ENCODE data around the gene OSMR. TPM values are rescaled to one million over a fixed set of nuclear protein-coding genes. Genes with fewer than 3 reads are reported as not detected.

The OSMR gene
- total and polyA plus RNA-seq, 2 experiments from 2014 or later: 37.3 to 52.5 TPM

DNA sequence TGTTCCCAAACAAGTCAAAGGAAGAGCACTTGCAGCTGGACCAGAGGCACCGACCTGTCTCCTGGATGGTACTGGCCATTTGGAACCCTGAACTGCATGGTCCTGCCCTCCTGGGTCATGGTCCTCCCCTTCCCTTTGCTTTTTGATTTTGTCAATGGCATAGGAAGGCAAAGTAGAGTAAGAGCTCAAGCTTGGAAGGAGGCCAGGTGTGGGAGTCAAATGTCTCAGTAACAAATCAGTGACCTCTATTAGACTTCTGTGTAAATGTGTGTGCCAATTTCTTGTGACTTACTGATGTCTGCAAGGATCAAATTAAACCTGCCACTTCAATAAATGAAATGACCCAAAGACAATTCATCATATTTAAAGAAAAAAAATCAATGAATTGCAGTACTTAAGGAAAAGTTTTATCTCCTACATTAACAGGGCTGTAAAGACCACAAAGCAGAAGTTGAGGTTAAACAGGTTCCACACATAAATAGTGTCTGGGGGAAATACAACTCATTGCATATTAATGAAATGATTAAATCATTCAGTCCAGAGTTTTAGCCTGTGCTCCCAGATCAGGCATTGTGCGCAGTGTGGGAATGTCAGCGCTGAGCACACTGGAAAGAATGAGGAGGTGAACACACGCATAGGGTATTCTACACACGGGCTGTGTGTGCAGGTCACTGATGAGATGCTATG is 32.7 kb downstream of the OSMR start:
- no peaks in the 10 kb centered on the region for H3K9me2 ChIP-seq (ENCODE audit: insufficient read depth)
- TF ChIP-seq EZH2phosphoT487 (IDR thresholded peaks at IDR 0.05; ENCODE audit: insufficient read depth, low read depth) (no peak), EZH2 (IDR thresholded peaks at IDR 0.05; ENCODE audit: insufficient read depth, poor library complexity, severe bottlenecking) (no peak)
- H2AFZ ChIP-seq: no peak overlapping the region
- in situ Hi-C loops (cut with MboI): no loop called here
- peaks cover 50% of the 10 kb centered on the region for H3K36me3 ChIP-seq (ENCODE audit: low read depth)
- peaks cover 87% of the 10 kb centered on the region for H3K79me2 ChIP-seq (ENCODE audit: insufficient read depth)
- peaks cover 20% of the 10 kb centered on the region for H3F3A ChIP-seq (ENCODE audit: insufficient read depth)
- no peak overlapping the region for H3K27ac ChIP-seq
- no peak for DNase-seq
- no peaks in the 10 kb centered on the region for H3K9me3 ChIP-seq (ENCODE audit: low read depth)
- 90 to 91% methylated on average over 5 of the region's 5 CpGs for WGBS, 2 experiments (ENCODE audit: low coverage in 1 of 2, low lambda C conversion rate in 2 of 2, missing lambda C conversion rate in 2 of 2)
- H3K4me3 ChIP-seq: no peak overlapping the region
- no peak overlapping the region for H3K4me2 ChIP-seq (ENCODE audit: unreplicated experiment)
- H3K4me1 ChIP-seq (ENCODE audit: insufficient read depth): peaks cover under 1% of the 10 kb centered on the region
- H3K9ac ChIP-seq: no peak overlapping the region
- no peaks in the 10 kb centered on the region for H4K20me1 ChIP-seq (ENCODE audit: insufficient read depth)
- H3K27me3 ChIP-seq (replicated peaks; ENCODE audit: insufficient read depth): no peaks in the 10 kb centered on the region

- WGBS, 2 experiments (ENCODE audit: low coverage in 1 of 2, low lambda C conversion rate in 2 of 2, missing lambda C conversion rate in 2 of 2): 98 to 100% methylated on average over 7 of the region's 7 CpGs
- Histone ChIP-seq H3K4me3 (no peak overlapping the region), H3K9me3 (ENCODE audit: low read depth) (no peaks in the 10 kb centered on the region), H2AFZ (no peak overlapping the region), H3K9ac (no peak overlapping the region), H3K9me2 (ENCODE audit: insufficient read depth) (no peaks in the 10 kb centered on the region), H3F3A (ENCODE audit: insufficient read depth) (peaks cover 16% of the 10 kb centered on the region), H3K4me1 (ENCODE audit: insufficient read depth) (no peaks in the 10 kb centered on the region), H3K36me3 (ENCODE audit: low read depth) (peaks cover 55% of the 10 kb centered on the region), H3K79me2 (ENCODE audit: insufficient read depth) (peaks cover 81% of the 10 kb centered on the region), H3K4me2 (ENCODE audit: unreplicated experiment) (no peak overlapping the region), H3K27me3 (replicated peaks; ENCODE audit: insufficient read depth) (no peaks in the 10 kb centered on the region), H3K27ac (no peak overlapping the region), H4K20me1 (ENCODE audit: insufficient read depth) (no peaks in the 10 kb centered on the region)
- in situ Hi-C loops (cut with MboI): no loop called here
- no peak for DNase-seq
- TF ChIP-seq EZH2 (IDR thresholded peaks at IDR 0.05; ENCODE audit: insufficient read depth, poor library complexity, severe bottlenecking) (no peak), EZH2phosphoT487 (IDR thresholded peaks at IDR 0.05; ENCODE audit: insufficient read depth, low read depth) (no peak)
Measured at GRCh38 chr5:38879078-38879460, 33.3 kb downstream of the OSMR start.

GRCh38 chr5:38883842-38884241 is 38.0 kb downstream of the OSMR start:
- TF ChIP-seq EZH2 (IDR thresholded peaks at IDR 0.05; ENCODE audit: insufficient read depth, poor library complexity, severe bottlenecking): no peak
- no peak for TF ChIP-seq EZH2phosphoT487 (IDR thresholded peaks at IDR 0.05; ENCODE audit: insufficient read depth, low read depth)
- DNase-seq: no peak
- Histone ChIP-seq H3K36me3 (ENCODE audit: low read depth) (peaks cover 74% of the 10 kb centered on the region), H3F3A (ENCODE audit: insufficient read depth) (no peaks in the 10 kb centered on the region), H3K27ac (no peak overlapping the region), H3K4me3 (no peak overlapping the region), H3K27me3 (replicated peaks; ENCODE audit: insufficient read depth) (no peaks in the 10 kb centered on the region), H3K9me2 (ENCODE audit: insufficient read depth) (no peaks in the 10 kb centered on the region), H3K9ac (no peak overlapping the region), H3K9me3 (ENCODE audit: low read depth) (no peaks in the 10 kb centered on the region), H3K79me2 (ENCODE audit: insufficient read depth) (peaks cover 34% of the 10 kb centered on the region), H2AFZ (no peak overlapping the region), H3K4me1 (ENCODE audit: insufficient read depth) (no peaks in the 10 kb centered on the region), H3K4me2 (ENCODE audit: unreplicated experiment) (no peak overlapping the region), H4K20me1 (ENCODE audit: insufficient read depth) (no peaks in the 10 kb centered on the region)
- in situ Hi-C loops (cut with MboI): no loop called here
- 96 to 97% methylated on average over 3 of the region's 3 CpGs for WGBS, 2 experiments (ENCODE audit: low coverage in 1 of 2, low lambda C conversion rate in 2 of 2, missing lambda C conversion rate in 2 of 2)

GRCh38 chr5:38885208-38885607 is 39.4 kb downstream of the OSMR start:
- WGBS, 2 experiments (ENCODE audit: low coverage in 1 of 2, low lambda C conversion rate in 2 of 2, missing lambda C conversion rate in 2 of 2): 97 to 100% methylated on average over 3 of the region's 3 CpGs
- Histone ChIP-seq H3F3A (ENCODE audit: insufficient read depth) (no peaks in the 10 kb centered on the region), H3K27ac (no peak overlapping the region), H3K9me2 (ENCODE audit: insufficient read depth) (no peaks in the 10 kb centered on the region), H3K4me3 (no peak overlapping the region), H2AFZ (no peak overlapping the region), H3K36me3 (ENCODE audit: low read depth) (peaks cover 81% of the 10 kb centered on the region), H3K79me2 (ENCODE audit: insufficient read depth) (peaks cover 29% of the 10 kb centered on the region), H3K9me3 (ENCODE audit: low read depth) (no peaks in the 10 kb centered on the region), H3K4me1 (ENCODE audit: insufficient read depth) (no peaks in the 10 kb centered on the region), H4K20me1 (ENCODE audit: insufficient read depth) (no peaks in the 10 kb centered on the region), H3K27me3 (replicated peaks; ENCODE audit: insufficient read depth) (no peaks in the 10 kb centered on the region), H3K9ac (no peak overlapping the region), H3K4me2 (ENCODE audit: unreplicated experiment) (no peak overlapping the region)
- in situ Hi-C loops (cut with MboI): no loop called here
- DNase-seq: no peak
- TF ChIP-seq EZH2 (IDR thresholded peaks at IDR 0.05; ENCODE audit: insufficient read depth, poor library complexity, severe bottlenecking): no peak
- TF ChIP-seq EZH2phosphoT487 (IDR thresholded peaks at IDR 0.05; ENCODE audit: insufficient read depth, low read depth): no peak

All from GM23248 (cell line).